OCI-LY7 (cell line): Measurements from ENCODE around the gene OGFOD3. TPM values are rescaled to one million over a fixed set of nuclear protein-coding genes. Genes with fewer than 3 reads are reported as not detected.

Source experiments
- BruUV-seq: library from RNA; stranded (reverse); fragments of 400-500 nt; replicated peaks from 2 replicates; lab custom pipeline; 2021; lab: Mats Ljungman, UMichigan
- CTCF ChIA-PET: fragments of 300-600 bp; sonication (Branson Sonifier 250); formaldehyde crosslinking; loops from one replicate; lab custom pipeline; 2022; ENCODE audit warnings: antibody characterized with exemption; ENCODE audit not compliant: unreplicated experiment; lab: Charles Lee
- POLR2A ChIA-PET: fragments of 300-600 bp; sonication (Branson Sonifier 250); formaldehyde crosslinking; loops from one replicate; lab custom pipeline; 2022; ENCODE audit warnings: antibody characterized with exemption; lab: Charles Lee
- DNase-seq: peaks from one replicate; pipeline ENCODE4 v3.0.0-alpha.2; 2015; ENCODE audit warnings: low spot score
- H2AFZ ChIP-seq: fragments of 200-600 bp; sonication (generic), shearing (Covaris generic); 2 replicates; pipeline ENCODE4 v1.6.1; 2014; ENCODE audit warnings: mild to moderate bottlenecking, antibody characterized with exemption, low read length, moderate library complexity
- H3K27ac ChIP-seq: fragments of 200-600 bp; sonication (generic); 2 replicates; pipeline ENCODE4 v1.5.1; 2014; ENCODE audit warnings: mixed run types, low read depth, mild to moderate bottlenecking, moderate library complexity, low read length, inconsistent platforms; ENCODE audit not compliant: poor library complexity, severe bottlenecking
- H3K36me3 ChIP-seq: fragments of 200-600 bp; sonication (generic); 2 replicates; pipeline ENCODE4 v1.6.1; 2014; ENCODE audit warnings: mild to moderate bottlenecking, antibody characterized with exemption, low read length, moderate library complexity, mixed read lengths; ENCODE audit not compliant: insufficient read depth
- H3K4me1 ChIP-seq: fragments of 200-600 bp; sonication (generic); 2 replicates; pipeline ENCODE4 v1.5.1; 2014; ENCODE audit warnings: mild to moderate bottlenecking, low read length; ENCODE audit not compliant: insufficient read depth, poor library complexity, severe bottlenecking
- H3K4me2 ChIP-seq: fragments of 200-600 bp; sonication (generic); 2 replicates; pipeline ENCODE4 v1.6.1; 2014; ENCODE audit warnings: mild to moderate bottlenecking, low read length
- H3K4me3 ChIP-seq: fragments of 200-600 bp; sonication (generic); 2 replicates; pipeline ENCODE4 v1.5.1; 2014; ENCODE audit warnings: mild to moderate bottlenecking, low read depth, low read length; ENCODE audit not compliant: poor library complexity, severe bottlenecking
- H3K79me2 ChIP-seq: fragments of 200-600 bp; sonication (generic); 2 replicates; pipeline ENCODE4 v1.6.1; 2016; ENCODE audit warnings: low read depth, mild to moderate bottlenecking, low read length, moderate library complexity, mixed read lengths; ENCODE audit not compliant: insufficient read depth
- H3K9me2 ChIP-seq: fragments of 200-600 bp; sonication (generic); 2 replicates; pipeline ENCODE4 v1.6.1; 2016; ENCODE audit warnings: mild to moderate bottlenecking, low read length, mixed read lengths; ENCODE audit not compliant: insufficient read depth
- H3K9me3 ChIP-seq: fragments of 200-600 bp; sonication (generic); 2 replicates; pipeline ENCODE4 v1.6.1; 2014; ENCODE audit warnings: mild to moderate bottlenecking, mixed run types, low read length, mixed read lengths
- H4K20me1 ChIP-seq: fragments of 200-600 bp; sonication (generic); 2 replicates; pipeline ENCODE4 v1.6.1; 2014; ENCODE audit warnings: mild to moderate bottlenecking, antibody characterized with exemption, low read length, moderate library complexity, mixed read lengths; ENCODE audit not compliant: insufficient read depth
- EZH2phosphoT487 ChIP-seq: fragments of 200-600 bp; sonication (generic); IDR thresholded peaks from 2 replicates; pipeline ENCODE4 v1.6.1; 2018; ENCODE audit warnings: low read depth, borderline replicate concordance, mild to moderate bottlenecking, mixed run types, antibody characterized with exemption, low read length, moderate library complexity, mixed read lengths
- intact Hi-C: fragments of 100-400 bp; cut with micrococcal nuclease; formaldehyde crosslinking; loops from one replicate; pipeline ENCODE4 v1.10.0; 2022; ENCODE audit not compliant: unreplicated experiment
- total RNA-seq, 2 experiments: library from RNA; depleted of rRNA in 1 of 2; stranded (reverse); fragments of >200 nt in 1 of 2; shearing (Covaris generic) in 1 of 2; gene quantifications; 2 replicates each; pipeline ENCODE4 v1.2.3, GENCODE V29; 2014 to 2022
- TF ChIP-seq, protein P1 (sequence below): fragments of 200-600 bp; sonication (generic); conservative IDR thresholded peaks from 2 replicates; pipeline ENCODE4 v1.5.1; 2014; ENCODE audit warnings: mild to moderate bottlenecking, antibody characterized with exemption, low read length, moderate library complexity, mixed read lengths

The OGFOD3 gene
- total RNA-seq, 2 experiments from 2014 or later, result 55.6 to 65.2 TPM

DNA sequence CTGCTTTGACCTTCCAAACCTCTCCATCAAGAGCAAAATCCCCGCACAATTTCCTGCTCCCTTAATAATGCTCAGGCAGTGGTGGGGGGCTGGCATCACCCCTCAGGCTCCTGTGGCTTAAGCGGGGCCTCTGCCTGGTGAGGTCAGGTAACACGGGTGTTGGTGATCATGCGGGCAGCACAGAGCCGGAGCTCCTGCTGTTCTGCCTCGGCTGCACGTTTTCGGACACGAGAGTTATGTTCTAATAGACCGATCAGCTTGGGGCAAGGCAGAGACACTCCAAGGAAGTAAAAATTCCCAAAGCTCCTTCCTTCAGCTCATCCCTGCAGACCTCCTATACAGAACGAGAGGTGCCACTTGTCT is 46.2 kb upstream of the OGFOD3 start:
- Histone ChIP-seq H2AFZ (no peak overlapping the region), H3K9me3 (no peaks in the 10 kb centered on the region), H3K4me3 (no peak overlapping the region), H3K9me2 (no peaks in the 10 kb centered on the region), H3K4me2 (no peak overlapping the region), H3K27ac (no peak overlapping the region), H3K36me3 (peaks cover 96% of the 10 kb centered on the region), H4K20me1 (no peaks in the 10 kb centered on the region), H3K4me1 (peaks cover 3% of the 10 kb centered on the region), H3K79me2 (peaks cover under 1% of the 10 kb centered on the region; the same call in 1 of the 2 replicates)
- TF ChIP-seq, protein P1, sequence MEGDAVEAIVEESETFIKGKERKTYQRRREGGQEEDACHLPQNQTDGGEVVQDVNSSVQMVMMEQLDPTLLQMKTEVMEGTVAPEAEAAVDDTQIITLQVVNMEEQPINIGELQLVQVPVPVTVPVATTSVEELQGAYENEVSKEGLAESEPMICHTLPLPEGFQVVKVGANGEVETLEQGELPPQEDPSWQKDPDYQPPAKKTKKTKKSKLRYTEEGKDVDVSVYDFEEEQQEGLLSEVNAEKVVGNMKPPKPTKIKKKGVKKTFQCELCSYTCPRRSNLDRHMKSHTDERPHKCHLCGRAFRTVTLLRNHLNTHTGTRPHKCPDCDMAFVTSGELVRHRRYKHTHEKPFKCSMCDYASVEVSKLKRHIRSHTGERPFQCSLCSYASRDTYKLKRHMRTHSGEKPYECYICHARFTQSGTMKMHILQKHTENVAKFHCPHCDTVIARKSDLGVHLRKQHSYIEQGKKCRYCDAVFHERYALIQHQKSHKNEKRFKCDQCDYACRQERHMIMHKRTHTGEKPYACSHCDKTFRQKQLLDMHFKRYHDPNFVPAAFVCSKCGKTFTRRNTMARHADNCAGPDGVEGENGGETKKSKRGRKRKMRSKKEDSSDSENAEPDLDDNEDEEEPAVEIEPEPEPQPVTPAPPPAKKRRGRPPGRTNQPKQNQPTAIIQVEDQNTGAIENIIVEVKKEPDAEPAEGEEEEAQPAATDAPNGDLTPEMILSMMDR, result no peak
- no peak for DNase-seq
- ChIA-PET POLR2A (interaction anchor here (0.5 kb wide), 1 partner anchor 232 kb away, joined by 3 read pairs; no protein-coding TSS in a partner anchor), CTCF (no interaction called here)
- intact Hi-C loops, result no loop called here
- BruUV-seq, result no TSS peak

DNA sequence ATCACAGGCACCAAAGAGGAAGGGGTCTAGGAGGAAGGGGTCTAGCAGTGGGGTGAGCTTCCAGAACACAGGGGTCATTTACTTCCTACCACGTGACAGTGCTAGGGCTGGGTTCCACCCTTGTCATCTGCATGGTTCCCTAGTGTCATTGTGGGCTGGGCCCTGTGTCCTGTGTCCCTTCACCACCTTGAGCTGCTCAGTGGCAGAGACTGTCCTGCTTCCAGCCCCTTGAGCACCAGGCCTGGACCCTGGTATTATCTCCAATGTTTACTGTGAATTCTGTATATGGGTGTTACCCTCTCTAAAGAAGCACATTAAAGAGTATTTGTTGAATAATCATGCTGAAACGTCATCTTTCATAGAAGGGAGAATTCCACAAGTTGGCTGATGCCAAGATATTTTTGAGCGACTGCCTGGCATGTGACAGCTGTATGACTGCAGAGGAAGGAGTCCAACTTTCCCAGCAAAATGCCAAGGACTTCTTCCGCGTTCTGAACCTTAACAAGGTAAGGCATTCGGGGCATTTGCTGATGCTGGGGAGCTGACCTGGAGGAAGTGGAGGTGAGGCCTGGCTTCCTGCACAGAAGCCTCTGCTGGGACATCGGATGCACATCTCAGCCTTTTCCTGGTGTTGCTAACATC is 45.7 kb upstream of the OGFOD3 start:
- CTCF ChIA-PET, result no interaction called here
- DNase-seq, result no peak

DNA sequence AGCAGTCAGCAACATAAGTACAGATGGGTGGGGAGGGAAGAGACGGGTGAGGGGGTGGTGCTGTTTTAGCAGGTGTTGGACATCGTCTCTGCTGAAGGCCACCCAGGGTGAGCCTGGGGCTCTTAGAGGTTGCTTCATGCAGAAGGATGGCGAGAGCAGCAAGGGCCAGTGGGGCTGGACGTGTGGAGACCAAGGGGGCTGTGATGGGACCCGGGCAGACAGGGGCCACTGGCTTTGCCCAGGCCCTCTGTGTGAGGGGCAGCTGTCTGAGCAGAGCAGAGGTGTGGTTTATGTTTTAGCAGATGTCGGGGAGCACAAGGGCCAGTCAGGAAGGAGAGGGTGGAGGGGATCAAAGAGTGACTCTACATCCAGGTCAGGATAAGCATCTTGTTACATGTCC is 45.0 kb upstream of the OGFOD3 start:
- Histone ChIP-seq H3K4me2 (no peak overlapping the region), H3K4me3 (no peak overlapping the region), H2AFZ (no peak overlapping the region), H3K79me2 (peaks cover 4% of the 10 kb centered on the region; the same call in 1 of the 2 replicates), H4K20me1 (no peaks in the 10 kb centered on the region), H3K4me1 (peaks cover 7% of the 10 kb centered on the region), H3K9me2 (no peaks in the 10 kb centered on the region), H3K27ac (no peak overlapping the region), H3K36me3 (peaks cover 84% of the 10 kb centered on the region), H3K9me3 (no peaks in the 10 kb centered on the region)
- intact Hi-C loops, result no loop called here
- ChIA-PET CTCF (interaction anchor here (0.6 kb wide), 1 partner anchor 112 kb away, joined by 4 read pairs; no protein-coding TSS in a partner anchor), POLR2A (interaction anchor here (0.6 kb wide), 1 partner anchor 78 kb away, joined by 4 read pairs; no protein-coding TSS in a partner anchor)
- BruUV-seq, result no TSS peak
- DNase-seq, result no peak
- TF ChIP-seq, protein P1, result no peak
- no peak for TF ChIP-seq EZH2phosphoT487

More for the DNA sequence above, 45.7 kb upstream of the OGFOD3 start:
- Histone ChIP-seq H2AFZ (no peak overlapping the region), H3K4me1 (peaks cover 7% of the 10 kb centered on the region), H3K9me2 (no peaks in the 10 kb centered on the region), H3K9me3 (no peaks in the 10 kb centered on the region), H4K20me1 (no peaks in the 10 kb centered on the region), H3K27ac (no peak overlapping the region), H3K4me2 (no peak overlapping the region), H3K79me2 (peaks cover 4% of the 10 kb centered on the region; the same call in 1 of the 2 replicates), H3K4me3 (no peak overlapping the region), H3K36me3 (peaks cover 91% of the 10 kb centered on the region)
- no TSS peak for BruUV-seq
- intact Hi-C loops, result no loop called here
- POLR2A ChIA-PET, result interaction anchor here (0.5 kb wide), 1 partner anchor 232 kb away, joined by 3 read pairs; no protein-coding TSS in a partner anchor
- TF ChIP-seq, protein P1, result no peak
- no peak for TF ChIP-seq EZH2phosphoT487
